CD4-positive, alpha-beta T cell treated with Interleukin-21 for 1 hour (primary cell): ENCODE measurements around the gene CPLX3.
"Not testable (repeated sequence)": the region's sequence is repeated elsewhere in the genome, so short reads cannot be mapped to it uniquely, and the experiment has no call there.

ENCODE experiments used
- DNase-seq: peaks from one replicate; pipeline ENCODE4 v3.0.0-alpha.2; 2020

The CPLX3 gene, protein sequence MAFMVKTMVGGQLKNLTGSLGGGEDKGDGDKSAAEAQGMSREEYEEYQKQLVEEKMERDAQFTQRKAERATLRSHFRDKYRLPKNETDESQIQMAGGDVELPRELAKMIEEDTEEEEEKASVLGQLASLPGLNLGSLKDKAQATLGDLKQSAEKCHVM

DNA sequence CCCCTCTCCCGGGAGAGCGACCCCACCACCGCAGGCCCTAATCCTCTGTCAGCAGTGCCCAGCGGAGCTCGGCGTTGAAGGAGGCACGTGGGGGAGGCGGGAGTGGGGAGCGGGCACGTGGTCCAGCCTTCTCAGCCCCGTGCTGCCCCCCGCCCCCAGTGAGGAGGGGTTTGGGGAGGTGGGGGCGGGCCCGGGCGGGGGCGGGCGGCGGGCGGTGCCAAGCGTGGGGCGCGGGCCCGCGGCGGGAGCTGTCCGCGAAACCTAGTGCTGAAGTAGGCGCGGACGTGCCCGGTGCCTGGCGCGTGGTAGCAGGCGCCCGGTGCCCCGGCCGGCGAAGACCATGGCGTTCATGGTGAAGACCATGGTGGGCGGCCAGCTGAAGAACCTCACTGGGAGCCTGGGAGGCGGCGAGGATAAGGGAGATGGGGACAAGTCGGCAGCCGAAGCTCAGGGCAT, at the start of gene CPLX3:
CPLX3 (plus strand) TSS at position 264 of the 456 bp plus-strand sequence; CDS start at position 341, 77 bp downstream.
- DNase-seq: peak; percentile 54

GRCh38 chr15:74776821-74777768, 49.3 kb upstream of the CPLX3 start:
- DNase-seq: peak; percentile 83

GRCh38 chr15:74777769-74778598, 48.4 kb upstream of the CPLX3 start:
- no peak for DNase-seq

DNA sequence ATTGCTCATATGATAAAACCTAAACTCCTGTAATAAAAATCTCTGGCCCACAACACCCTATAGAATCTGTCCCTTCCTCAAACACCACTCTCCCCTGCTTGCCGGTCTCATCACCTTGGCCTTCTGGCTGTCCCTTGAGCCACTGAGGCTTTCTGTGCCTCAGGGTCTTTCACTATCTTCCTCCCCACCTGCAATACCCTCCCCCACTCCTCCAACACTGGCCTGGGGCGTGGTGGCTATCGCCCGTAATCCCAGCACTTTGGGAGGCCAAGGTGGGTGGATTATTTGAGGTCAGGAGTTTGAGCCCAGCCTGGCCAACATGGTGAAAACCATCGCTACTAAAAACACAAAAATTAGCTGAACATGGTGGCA, 47.8 kb upstream of the CPLX3 start:
- DNase-seq: no peak

- DNase-seq: no peak
Observed at GRCh38 chr15:74779162-74779648, 47.2 kb upstream of the CPLX3 start.

DNA sequence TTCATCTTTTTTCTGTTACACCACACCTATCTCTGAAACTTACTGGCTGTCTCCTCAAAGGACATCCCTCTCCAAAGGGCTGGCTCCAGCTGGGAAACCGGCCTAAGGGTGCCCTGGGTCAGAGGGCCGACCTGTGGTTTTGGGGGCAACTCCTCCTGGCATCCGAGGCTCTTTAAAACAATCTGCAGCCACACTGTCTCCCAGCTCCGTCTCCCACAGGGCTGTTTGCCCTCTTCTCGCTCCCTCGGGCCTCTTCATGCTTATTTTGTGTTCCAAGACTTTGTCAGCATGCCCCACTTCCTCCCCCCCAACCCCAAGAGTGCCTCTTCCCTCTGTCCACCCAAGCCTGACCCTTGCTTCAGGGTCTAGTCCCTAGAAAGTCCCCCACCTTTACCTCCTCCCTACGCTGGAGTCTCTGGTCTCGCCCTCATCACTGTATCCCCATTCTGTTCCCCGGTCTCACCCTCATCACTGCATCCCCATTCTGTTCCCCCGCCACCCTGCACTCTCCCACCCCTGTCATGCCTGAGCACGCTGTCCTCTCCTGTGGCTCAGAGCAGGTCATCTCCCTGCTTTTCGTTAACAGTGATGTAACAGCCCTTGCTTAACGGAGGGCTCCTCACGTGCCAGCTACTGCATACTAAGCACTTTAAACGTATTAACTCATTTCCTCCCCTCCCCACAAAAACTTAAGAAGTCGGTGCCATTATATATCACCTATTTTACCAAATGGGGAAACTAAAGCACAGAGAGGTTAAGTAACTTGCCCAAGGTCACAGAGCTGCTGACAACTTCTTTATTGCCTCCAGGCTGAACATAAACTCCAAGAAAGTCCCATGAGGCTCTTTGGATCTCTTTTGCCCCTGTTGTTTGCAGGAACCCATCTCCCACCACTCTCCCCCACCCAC, 45.6 kb upstream of the CPLX3 start:
- peak; percentile 76 for DNase-seq

GRCh38 chr15:74781431-74782258, 44.8 kb upstream of the CPLX3 start, which contains the start of gene CSK:
Gene CSK, plus strand, starts transcription at chr15:74782080. Its CDS starts 16,218 bp downstream, at chr15:74798298.
- peak; percentile 84 for DNase-seq

GRCh38 chr15:74782259-74783071, 44.0 kb upstream of the CPLX3 start:
- DNase-seq: peak; percentile 70

DNA sequence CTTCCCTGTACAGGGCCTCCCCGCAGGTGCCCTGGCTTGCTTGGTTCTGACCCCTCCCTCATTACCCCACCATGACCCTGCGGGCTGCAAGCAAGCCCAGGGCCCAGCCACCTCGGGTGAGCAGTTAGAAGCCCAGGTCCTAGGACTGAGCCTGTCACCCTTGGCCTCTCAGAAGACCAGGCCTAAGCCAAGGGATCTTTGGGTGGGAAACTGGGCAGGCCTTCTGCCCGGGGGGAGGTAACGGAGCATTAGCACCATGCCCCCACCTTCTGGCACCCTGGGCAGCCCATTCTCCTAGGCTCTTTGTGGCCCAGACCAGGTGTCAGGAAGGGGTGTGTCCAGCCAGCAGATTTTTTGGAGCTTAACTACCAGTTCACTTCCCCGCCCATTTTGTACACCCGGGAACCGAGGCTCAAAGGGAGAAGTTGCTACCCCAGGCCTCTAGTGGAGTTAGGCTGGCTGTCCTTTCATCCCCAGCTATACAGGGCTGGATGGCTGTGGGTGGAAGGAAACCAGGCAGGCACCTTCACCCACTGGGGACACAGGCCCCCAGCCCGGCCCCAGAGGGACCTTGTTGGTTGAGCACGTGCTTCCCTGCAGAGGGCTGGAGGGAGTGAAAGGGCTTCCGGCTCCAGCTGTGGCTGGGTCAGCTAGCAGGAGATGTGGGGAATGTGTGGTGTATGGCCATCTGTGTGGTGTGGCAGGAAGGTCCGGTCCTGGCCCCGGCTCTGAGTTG, 43.2 kb upstream of the CPLX3 start:
- no peak for DNase-seq

GRCh38 chr15:74783808-74784175, 42.6 kb upstream of the CPLX3 start:
- no peak for DNase-seq

DNA sequence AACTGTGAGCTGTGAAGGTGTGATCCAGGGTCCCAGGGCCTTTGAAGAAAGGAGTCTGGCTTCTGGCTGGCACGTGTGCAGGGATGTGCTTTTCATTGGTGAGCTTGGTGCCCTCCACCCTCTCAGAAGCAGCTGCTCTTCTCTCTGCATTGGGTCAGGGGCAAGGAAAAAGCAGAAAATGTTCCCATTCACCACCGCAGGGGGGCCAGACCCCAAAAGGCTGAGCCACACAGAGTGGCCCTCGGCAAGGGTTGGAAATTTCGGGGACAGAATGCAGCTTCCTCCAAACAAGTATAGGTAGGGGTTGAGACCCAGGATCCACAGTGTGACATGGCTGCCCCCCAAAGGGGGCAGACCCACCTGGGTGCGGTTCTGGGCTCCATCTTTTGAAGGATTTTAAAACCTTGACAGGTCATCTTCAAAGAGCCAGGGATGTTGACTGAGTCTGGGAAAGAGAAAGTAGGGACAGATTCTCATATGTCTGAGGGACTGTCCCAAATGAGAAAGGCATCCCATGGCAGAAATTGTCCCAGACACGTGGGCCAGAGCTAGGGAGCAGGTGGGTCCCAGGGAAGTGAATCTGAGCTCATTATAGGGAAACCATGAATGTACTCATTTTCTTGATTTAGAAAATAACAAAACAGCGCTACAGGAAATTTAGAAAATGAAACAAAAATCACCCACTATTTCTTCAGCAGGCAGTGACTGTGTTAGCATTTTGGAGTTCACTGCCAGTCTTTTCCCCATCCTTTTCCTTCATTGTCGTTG, 41.8 kb upstream of the CPLX3 start:
- no peak for DNase-seq

GRCh38 chr15:74785194-74786032, 41.0 kb upstream of the CPLX3 start:
- peak; percentile 71 for DNase-seq

GRCh38 chr15:74786081-74786480, 40.3 kb upstream of the CPLX3 start:
- not testable (repeated sequence) for DNase-seq

- no peak for DNase-seq
Observed at GRCh38 chr15:74786551-74787165, 39.8 kb upstream of the CPLX3 start.

DNA sequence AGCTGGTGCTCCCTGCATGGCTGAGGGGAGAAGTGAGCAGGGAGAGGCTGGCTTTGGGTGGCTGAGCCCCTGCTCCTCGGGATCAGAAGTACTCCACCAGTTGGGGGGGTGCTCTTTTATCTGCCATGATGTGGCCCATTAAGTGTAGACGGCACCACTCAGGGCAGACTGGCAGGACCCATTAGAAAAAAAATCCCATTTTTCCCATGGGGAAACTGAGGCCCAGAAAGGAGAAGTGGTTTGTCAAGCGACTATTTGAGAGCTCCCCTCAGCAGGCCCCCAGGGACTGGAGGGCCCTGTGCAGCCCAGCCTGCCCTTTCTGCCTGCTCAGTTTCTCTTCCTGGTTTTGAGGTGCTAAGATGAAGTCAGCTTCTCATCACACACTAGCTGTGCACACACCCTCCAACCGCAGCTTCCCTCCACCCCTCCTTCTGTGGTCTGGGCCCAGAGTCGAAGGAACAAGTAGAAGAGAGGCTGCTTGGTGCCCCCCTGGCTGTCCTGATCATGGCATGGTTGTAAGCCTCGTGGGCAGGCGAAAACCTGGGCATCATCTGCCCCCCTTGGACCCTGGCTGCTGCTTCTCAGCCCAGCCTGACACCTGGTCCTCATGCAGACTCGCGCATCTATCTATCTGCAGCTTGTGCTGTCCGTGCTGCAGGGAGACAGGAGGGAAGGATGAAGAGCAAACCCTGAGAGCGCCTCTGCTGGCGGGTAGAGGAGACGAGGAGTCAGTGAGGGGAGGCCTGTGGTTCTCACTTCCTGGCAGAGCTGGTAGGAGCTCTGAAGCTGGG, 39.0 kb upstream of the CPLX3 start:
- peak; percentile 92 for DNase-seq

DNA sequence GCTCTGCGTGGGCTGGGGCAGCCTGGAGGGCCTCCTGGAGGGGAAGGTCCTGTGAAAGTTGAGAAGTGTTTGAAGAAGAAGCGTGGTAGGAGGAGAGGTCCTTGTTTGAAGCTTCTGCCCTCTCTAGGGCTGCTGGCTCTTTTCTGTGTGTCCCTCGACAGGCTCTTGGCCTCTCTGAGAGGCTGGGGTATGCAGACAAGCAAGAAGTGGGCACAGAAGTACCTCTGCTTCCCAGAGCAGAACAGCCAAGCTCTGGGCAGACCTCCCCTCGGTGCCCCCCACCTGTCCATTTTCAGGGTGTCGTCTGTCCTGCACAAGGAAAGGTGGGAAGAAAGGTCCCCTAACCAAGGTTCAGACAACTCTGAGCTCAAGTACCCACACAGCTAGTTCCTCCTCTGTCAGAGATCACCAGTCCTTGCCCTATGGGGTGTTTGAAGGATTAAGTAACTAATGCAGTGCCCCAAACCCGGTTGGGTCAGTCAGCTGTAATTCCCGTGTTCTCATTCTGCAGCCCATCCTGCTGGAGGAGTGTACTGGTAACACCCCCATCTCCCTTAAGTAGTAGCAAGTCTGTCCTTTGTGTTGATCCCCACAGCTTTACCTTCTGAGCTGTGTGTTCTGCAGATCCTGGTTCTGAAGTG, 38.3 kb upstream of the CPLX3 start:
- DNase-seq: no peak
